SK-N-DZ (cell line): ENCODE measurements around the gene DAZAP1.

ENCODE experiments used
- DNase-seq: peaks from one replicate; pipeline ENCODE4 v3.0.0-alpha.2; 2015; ENCODE audit warnings: low spot score

The DAZAP1 gene

DNA sequence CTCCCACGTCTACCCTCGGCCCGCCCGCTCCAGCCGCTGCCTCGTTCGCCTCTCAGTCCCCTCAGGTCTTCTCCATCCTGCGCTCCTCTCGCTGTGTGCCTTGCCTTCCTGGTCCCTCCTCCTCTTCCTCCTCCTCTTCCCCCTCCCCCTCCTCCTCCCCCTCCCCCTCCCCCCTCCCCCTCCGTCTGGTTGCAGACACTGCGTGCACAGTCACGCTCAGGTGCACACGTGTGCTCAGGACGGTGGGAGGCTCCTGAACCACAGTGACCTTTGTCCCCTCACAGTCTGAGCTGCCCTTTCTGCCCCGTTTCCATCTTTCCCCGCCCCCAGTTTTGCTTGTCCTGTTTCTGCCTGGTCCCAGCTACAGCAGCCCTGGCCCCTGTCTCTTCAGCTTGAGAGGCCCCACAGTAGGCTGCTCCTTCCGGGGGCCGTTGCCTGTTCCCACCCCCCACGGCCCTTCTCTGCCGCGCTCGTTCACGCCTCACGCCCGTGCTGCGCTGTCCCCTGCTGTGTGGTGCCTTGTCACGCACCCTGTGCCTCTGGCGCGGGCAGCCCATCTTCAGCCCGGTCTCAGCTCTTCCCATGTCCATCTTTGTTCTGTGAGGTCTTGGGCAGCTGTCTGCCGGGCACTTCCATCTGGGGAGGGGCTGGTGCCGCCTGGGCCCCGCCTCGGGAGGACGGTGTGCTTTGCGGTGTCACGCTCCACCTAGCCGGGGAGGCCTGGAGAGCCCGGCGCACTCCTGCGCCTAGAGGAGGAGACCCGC is 17.0 kb downstream of the DAZAP1 start:
- DNase-seq = peak; percentile 56

DNA sequence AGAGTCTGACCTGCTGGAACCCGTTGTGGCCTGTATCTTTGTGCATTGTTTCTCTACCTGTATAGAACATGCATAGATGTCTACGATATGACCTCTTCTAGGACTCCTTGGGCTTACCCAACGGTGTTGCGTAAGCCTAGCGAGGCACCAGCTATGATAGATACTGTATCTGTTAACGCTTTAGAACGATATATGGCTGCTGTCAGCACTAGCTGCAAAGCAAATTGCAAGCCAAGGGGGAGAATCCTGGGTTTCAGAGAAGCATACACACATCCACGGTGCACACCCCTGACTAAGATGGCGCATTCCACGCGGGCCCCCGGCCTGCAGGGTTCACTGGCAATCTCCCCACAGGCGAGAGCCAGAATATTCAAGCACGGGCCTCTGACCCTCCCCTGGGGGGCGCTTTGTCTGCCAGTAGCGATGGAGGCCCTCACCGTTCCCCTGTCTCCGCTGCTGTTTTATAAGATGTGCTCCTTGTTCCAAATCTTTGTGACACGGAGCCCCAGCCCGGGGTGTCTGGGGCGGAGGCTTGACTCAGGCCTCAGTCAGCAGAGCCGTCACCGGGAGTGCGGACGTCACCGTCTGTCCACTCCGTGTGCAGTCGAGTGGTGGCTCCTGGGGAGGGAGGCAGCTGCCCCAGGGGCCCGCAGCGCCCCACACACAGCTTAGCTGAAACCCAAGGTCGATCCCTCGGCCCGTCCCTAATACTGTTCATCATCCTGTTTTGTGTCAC is 17.9 kb downstream of the DAZAP1 start:
- DNase-seq = no peak

DNA sequence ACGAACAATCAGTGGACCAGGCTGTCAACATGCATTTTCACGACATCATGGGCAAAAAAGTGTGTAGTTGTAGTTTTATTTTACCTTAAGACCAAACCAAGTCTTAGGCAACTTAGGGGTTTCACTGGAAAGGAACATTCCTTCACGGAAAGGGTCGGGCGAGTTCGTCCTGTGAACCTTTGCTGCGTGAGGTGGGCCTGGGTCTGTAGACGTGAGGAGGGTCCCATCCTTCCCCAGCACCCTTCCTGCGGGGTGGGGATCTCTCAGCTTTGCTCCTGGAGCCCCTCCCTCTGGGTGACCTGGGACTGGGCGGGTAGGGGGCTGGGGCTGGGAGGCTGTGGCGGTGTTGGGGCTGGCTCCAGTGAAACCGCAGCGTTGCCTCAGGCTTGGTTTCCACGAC is 18.5 kb downstream of the DAZAP1 start:
- DNase-seq = no peak

DNA sequence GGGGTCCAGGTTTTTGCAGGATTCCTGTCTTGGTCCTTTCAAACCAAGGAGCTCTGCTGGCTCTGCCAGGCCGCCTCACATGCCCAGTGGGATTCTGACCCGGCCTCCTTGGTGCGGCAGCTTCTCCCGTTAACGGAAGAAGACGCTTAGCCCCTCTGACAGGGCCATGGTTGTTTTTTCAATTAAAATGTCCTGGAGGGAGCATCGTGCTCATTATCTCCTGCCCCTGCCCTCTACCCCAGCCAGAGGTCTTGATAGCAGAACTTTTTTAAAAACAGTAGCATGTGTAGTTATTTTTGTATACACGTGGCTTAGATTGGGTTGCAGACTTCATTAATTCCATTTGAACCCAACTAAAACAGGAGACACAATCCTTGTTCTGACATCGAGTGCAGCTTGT is 19.4 kb downstream of the DAZAP1 start:
- DNase-seq = no peak

DNA sequence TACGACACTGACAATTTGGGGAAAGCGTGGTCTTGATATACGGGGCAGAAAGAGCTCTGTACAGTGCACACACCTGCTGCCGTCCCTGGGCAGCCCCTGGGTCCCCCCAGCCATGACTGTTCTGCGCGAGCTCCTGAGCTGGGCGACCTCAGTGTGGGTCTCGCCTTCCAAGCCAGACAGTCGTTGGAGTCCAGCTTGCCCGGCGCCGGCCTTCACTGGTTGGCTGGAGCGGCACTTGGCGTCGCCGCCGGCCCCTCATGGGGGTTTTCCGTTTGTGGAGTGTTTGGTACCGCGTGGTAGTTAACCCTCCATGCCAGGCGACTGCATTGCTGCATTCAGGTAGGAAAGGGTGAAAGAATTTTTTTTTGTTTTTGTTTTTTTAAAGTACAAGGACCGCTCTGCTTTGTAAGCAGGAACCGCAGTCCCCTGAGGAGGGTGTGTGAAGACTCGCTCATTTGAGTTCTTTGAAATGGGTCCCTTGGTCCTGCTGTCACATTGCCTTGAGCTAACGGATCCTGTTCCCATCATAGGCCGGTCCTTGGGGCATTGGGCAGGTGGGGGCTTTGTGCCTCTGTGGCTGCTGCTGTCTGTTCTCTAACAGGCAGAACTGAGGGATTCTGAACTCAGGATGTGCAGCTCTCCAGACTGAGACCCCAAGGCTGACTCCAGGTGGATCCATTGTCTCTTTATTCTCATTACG is 20.0 kb downstream of the DAZAP1 start:
- DNase-seq = no peak

DNA sequence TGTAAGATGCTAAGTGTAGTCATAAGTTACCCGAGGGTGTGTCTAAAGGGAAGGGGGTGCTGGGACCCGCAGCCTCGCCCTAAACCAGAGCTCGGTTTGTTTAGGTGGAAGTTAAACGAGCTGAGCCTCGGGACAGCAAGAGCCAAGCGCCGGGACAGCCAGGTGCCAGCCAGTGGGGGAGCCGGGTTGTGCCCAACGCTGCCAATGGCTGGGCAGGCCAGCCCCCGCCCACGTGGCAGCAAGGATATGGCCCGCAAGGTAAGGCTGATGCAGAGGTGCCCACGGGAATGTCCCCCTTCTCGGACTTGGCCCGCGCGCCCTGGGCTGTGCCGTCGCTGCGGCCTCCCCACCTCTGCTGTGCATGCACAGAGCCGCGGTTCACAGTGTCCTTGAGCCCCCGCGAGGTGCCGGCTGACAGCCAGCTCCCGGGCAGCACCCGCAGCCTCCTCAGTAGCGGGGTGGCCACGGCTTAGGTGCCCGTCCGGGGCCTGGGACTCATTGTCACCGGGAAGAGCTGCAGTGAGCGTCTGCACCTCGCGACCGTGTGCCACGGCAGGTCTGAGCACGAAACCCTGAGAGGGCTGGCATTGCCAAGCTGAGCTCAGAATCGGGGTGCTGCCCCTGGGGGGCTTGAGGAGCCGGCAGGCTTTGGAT is 21.5 kb downstream of the DAZAP1 start:
- no peak for DNase-seq

DNA sequence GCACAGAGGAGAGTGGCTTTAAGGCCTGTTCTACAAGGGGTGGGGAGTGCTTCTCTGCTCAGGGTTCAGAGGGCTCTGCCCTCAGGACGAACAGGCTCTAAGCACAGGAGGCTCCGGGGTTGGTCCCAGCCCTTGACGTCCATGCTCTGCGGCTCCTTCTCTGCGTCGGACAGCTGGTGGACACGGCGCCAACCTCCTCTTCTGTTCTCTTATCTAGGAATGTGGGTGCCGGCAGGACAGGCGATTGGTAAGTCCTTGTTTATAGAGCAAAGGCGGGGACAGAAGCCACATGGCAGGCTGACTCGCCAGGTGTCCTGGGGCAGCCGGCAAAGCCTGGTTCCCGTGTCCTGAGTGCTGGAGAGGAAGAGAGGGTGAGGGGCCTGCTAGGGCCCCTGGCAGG is 22.4 kb downstream of the DAZAP1 start:
- no peak for DNase-seq

DNA sequence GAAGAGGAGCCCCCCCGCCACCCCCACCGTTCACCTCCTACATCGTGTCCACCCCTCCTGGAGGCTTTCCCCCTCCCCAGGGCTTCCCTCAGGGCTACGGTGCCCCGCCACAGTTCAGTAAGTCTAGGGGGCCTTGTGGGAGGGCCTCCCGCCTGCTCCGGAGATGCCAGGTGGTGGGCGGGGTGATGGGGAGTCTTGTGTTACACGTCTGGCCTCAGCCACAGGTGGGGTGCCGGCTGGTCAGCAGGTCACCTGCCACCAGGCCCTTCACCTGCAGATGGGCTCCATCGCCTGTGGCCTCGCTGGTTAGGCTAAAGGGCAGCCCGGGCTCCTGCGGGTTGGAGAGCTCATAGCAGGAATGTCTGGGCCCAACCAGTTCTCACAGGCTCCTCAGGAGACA is 22.9 kb downstream of the DAZAP1 start:
- no peak for DNase-seq

DNA sequence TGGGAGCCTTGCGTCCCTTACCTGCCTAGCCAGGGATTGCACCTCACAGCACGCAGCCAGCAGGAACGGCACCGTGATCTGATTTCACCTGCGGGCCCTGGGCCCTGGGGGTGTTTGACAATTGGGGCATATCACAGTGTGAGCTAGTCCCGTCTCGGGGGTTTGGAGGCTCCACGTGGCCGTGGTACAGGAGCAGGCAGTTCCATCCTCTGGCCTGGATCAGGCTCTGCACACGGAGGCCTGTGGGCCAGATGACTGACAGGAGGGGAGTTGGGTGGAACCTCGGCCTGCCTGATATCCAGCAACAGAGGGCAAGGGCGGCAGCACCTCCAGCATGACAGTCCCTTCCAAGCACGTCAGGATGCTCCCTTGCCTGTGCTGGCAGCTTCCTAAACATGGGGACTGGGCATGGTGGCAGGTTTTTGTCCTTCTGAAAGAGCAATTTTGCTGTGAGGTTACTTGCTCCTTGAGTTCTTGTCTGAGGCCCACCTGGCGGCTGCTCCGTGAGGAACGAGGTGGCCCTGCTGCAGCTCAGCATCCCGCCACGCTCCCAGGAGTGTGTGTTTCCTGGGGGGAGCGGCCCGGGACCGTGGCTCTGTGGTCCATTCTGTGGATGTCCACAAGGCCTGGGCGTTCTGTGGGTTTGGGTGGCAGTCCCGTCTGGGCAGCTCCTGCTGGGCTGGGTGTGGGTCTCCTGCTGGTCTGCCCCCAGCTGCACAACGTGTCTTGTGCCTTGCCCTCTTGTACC is 24.5 kb downstream of the DAZAP1 start:
- DNase-seq = no peak

DNA sequence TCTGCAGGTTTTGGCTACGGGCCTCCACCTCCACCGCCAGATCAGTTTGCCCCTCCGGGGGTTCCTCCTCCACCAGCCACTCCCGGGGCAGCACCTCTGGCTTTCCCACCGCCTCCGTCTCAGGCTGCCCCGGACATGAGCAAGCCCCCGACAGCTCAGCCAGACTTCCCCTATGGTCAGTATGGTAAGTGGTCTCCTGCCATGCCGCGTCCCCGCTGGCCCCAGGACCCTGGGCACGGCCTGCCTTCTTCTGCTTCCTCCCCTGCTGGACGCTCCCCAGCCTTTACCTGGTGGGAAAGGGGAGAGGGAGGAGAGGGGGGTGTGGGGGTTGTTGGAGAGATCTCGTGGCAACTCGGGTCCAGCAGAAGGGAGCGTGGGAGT is 25.1 kb downstream of the DAZAP1 start:
- DNase-seq = no peak

DNA sequence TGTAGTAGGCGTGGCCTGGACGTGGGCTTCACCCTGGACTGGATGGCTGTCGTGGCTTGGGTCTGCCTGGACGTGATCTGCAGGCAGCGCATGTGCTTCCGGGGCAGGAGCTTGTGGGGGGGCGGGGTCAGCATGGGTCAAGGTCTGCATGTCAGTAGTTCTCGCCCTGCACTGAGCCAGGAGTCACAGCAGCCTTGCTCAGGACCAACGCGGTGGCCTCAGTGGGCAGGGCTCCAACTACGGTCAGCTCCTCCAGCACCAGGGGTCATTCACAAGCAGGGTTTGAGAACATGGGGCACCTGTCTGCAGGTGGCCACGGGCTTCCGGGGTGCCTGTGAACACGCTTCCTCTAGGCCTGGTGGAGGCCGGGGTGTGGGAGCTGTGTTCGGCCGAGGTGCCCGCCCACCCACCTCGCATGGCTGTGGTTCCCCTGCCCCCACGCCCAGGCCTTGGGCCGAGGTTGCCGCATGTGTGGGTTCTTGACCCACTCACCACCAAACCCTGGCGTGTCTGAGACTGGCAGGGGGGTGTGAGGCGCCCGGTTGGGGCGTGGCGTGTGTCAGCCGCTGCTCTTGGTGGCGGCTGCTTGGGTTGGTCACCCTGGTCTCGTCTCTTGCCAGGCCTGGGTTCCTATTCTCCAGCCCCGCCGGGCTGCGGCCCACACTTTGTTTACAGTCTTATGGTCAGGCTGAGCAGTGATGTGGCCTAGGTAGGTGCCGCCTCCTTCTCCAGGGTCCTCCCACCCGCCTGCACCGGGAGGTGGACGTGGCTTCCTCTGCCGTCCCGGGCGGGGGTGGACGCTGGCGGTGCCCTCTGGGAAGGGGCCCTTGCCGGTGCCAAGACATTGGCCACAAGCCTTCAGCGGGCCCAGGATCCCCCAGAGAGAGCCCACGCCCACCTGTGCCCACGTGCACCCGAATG is 26.0 kb downstream of the DAZAP1 start:
- no peak for DNase-seq

DNA sequence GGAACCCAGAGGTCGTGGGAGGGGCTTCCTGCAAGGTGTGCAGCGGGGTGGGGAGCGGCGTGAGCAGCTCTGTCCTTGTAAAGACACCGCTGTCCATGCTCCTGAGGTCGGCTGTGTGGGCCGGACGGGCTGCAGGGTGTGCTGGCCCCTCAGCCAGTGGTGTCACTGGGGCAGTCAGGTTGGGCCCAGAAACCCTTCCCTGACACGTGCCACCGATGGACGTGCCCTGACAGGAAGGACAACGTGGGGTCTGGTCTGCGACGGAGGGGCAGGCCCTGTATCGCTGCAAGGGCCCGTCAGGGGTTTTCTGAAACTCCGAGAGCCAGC is 26.6 kb downstream of the DAZAP1 start:
- no peak for DNase-seq

DNA sequence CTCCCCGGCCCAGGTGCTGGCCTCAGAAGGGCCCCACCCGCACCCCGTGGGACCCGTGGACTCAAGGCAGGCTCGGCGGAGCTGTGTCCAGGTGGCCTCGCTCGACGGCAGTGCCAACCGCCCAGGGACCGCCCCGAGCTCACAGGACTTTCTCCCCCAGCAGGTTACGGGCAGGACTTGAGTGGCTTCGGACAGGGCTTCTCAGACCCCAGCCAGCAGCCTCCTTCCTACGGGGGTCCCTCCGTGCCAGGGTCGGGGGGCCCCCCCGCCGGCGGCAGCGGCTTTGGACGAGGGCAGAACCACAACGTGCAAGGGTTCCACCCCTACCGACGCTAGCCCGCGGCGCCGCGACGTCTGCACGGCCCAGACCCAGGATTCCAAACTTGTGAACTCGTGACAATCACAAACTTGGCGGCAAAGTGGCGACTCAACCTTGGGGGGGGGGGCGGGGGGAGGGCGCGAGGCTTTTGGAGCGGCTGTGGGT is 27.2 kb downstream of the DAZAP1 start:
- no peak for DNase-seq

DNA sequence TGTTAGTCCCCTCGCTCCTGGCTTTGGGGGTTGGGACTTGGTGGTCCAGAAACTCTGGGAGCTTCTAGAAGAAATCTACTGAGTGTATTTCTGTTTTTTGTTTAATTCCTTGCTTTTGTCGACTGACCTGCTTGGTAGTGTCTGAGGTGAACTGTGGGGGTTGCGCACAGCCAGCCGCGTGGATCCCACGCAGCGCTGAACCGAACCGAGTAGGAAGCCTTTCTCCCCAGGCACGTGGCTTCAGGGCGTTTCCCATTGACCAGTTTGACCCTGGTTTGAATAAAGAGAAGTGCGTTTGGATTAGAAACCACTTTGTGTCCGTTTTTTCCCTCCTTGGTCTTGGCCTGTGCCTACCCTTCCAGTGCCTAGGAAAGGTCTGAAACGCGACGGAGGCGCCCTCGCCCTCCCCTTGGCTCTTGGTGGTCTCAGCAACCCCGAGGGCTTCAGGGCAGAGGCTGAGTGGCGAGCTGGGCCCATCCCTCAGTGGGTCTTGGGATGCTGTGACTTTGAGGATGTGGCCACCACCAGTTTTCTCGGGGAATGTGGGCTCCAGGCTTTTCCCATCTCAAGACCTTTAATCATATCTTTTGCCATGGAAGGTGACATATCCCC is 28.1 kb downstream of the DAZAP1 start:
- DNase-seq = no peak

DNA sequence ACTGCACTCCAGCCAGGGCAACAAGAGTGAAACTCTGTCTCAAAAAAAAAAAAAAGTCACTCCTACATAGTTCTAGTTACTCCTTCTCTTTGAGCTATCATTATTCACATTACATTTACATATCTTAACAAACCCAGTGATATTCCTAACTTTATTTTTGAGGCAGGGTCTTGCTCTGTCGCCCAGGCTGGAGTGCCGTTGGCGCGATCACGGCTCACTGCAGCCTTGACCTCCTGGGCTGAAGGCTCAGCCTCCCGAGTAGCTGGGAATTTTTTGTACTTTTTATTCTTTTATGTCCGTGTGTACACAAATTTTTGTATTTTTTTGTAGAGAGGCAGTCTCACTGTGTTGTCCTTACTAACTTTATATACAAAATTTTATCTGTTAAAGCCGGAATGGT is 30.2 kb downstream of the DAZAP1 start:
- DNase-seq = no peak

DNA sequence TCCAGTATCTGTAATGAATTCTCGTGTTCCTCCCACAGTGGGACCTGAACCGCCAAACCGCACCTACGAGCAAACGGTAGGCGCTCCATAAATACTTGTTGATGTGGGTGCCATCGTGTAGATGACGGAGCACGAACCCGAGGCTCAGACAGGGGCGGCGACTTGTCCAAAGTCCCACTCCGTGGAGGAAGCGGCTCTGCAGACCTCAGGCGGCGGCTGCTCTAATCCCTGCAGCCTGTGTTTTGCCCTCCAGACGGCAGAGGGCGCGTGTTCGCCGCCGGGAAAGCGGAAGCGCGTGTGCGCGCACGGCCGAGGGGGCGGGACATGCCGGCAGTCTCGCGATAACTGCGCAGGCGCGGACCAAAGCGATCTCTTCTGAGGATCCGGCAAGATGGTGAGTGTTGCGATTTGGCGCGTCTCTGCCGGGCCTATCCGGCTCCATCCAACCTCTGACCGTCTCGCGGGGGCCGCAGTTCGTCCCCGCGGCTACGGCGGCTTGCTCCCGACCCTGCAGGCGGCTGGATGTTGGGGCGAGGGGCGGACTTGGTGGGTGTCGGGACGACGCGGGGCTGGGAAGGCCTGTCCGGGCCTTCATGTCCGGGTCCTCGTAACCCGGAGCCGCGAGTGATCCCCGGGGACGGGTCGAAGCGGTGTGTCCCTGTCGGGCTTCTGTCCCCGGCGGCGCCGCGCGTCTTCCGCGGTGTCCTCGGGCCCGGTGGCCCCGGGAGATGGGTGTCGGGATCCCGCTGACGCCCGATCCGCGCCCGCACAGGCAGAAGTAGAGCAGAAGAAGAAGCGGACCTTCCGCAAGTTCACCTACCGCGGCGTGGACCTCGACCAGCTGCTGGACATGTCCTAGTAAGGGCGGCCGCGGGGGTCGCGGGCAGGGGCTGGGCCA is 30.9 kb downstream of the DAZAP1 start, which contains the start of gene RPS15:
TSS of gene RPS15 (plus strand) at position 362 of the 898 bp plus-strand sequence. CDS start at position 392, 30 bp downstream.
- DNase-seq = peak; percentile 93

DNA sequence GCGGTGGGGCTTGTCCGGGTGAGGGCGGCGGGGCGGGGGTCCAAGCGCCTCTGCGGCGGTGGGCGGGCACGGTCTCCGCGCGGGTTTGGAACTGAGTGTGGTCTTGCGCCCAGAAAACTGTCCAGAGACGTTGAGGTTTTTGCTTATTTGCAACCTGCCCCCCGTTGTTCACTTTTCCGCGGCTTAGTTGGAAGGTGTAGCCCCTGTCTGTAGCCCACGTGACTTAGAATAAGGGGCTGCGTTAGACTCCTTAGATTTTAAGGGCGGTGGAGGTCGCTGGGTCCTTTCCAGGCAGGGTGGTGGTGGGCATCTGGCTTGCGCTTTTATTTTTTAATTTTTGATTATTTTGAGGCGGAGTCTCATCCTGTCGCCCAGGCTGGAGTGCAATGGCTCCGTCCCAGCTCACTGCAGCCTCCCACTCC is 31.6 kb downstream of the DAZAP1 start:
- no peak for DNase-seq
